ENCODE data around the gene TTC17.

- TF ChIP-seq RAD21 (IDR thresholded peaks at IDR 0.05 in 1 of 2, conservative IDR thresholded peaks at IDR 0.05 in 1 of 2; ENCODE audit: low read depth in 2 of 2, low read length in 2 of 2) (peak; percentile 51 to 65; a peak in 3 of 4 replicates), CTCF (IDR thresholded peaks at IDR 0.05; ENCODE audit: control extremely low read depth in 1 of 3, insufficient read depth in 1 of 3, low read depth in 1 of 3, low read length in 3 of 3) (peak; percentile 55 to 65 (median 62)), POLR2A (IDR thresholded peaks at IDR 0.05; ENCODE audit: control extremely low read depth in 1 of 2, low read depth in 2 of 2, low read length in 2 of 2) (no peak), TEAD4 (IDR thresholded peaks at IDR 0.05; ENCODE audit: low read depth, low read length) (no peak), MAFK (IDR thresholded peaks at IDR 0.05; ENCODE audit: low read depth, low read length) (no peak), EP300 (IDR thresholded peaks at IDR 0.05; ENCODE audit: borderline replicate concordance in 1 of 2, low read depth in 2 of 2, low read length in 2 of 2) (no peak), POLR2AphosphoS5 (IDR thresholded peaks at IDR 0.05; ENCODE audit: low read depth, low read length) (no peak), CBX8 (IDR thresholded peaks at IDR 0.05; ENCODE audit: borderline replicate concordance, low read depth, low read length) (no peak), BRCA1 (IDR thresholded peaks at IDR 0.05; ENCODE audit: low read depth, low read length) (no peak), HDAC6 (IDR thresholded peaks at IDR 0.05; ENCODE audit: low read depth, low read length) (no peak)
Measured at GRCh38 chr11:43515090-43515489, 156.4 kb downstream of the TTC17 start.

Data from H1 (cell line).